ENCODE data around the gene GNAZ. TPM values are rescaled to one million over a fixed set of nuclear protein-coding genes. Genes with fewer than 3 reads are reported as not detected.

GNAZ gene
- total and polyA plus RNA-seq, 12 donors: 1.3 to 4.2 (median 2.3) TPM

DNA sequence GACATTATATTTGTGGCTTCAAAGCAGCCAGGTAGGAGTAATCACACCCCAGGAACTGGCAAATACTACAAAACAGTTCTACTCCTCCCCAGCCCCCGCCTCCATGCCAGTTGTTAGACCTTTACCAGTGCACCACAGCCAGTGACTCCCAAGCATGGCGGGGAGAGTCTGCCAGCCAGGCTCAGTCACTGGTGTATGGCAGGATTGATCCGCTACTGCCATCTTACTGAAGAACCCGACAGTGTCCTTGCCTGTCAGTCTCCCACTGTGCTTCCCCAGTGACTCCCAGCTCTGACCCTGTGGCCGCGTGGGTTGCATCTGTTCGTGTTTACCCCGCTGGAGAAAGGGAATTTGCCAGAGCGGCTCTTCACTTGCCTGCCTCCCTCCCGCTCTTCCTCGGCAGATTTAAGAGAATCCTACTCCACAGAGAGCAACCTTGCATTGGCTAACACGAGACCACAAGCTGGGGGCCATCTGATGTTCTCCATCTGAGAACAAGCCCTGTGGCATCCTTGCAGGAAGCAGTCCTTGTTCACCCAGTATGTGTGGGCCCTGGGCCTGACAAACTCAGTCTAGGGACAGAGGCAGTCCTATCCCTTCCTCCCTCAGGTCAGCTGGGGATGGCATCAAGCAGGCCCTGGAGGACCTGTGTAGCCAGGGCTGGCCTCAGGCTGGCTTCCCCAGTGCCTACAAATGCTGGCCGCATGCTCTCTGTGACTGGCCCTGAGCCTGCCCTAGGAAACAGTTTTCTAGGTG, 33.1 kb downstream of the GNAZ start:
- Histone ChIP-seq H3K27ac (no peak overlapping the region), H3K36me3 (no peaks in the 10 kb centered on the region), H3K27me3 (no peaks in the 10 kb centered on the region), H3K4me1 (peaks cover 6 to 48% (median 27%) of the 10 kb centered on the region in 9 donors), H3K4me3 (no peak overlapping the region), H3K9me3 (no peaks in the 10 kb centered on the region)
- intact Hi-C loops (cut with DNase I): no loop called here
- TF ChIP-seq, protein P1, sequence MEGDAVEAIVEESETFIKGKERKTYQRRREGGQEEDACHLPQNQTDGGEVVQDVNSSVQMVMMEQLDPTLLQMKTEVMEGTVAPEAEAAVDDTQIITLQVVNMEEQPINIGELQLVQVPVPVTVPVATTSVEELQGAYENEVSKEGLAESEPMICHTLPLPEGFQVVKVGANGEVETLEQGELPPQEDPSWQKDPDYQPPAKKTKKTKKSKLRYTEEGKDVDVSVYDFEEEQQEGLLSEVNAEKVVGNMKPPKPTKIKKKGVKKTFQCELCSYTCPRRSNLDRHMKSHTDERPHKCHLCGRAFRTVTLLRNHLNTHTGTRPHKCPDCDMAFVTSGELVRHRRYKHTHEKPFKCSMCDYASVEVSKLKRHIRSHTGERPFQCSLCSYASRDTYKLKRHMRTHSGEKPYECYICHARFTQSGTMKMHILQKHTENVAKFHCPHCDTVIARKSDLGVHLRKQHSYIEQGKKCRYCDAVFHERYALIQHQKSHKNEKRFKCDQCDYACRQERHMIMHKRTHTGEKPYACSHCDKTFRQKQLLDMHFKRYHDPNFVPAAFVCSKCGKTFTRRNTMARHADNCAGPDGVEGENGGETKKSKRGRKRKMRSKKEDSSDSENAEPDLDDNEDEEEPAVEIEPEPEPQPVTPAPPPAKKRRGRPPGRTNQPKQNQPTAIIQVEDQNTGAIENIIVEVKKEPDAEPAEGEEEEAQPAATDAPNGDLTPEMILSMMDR (IDR thresholded peaks at IDR 0.05): no peak
- WGBS, 2 donors: 93 to 94% methylated on average over 13 of the region's 13 CpGs
- no peak for ATAC-seq
- no peak for DNase-seq

GRCh38 chr22:23104187-23104971, 34.1 kb downstream of the GNAZ start:
- peaks cover 0 to 38% (median 17%) of the 10 kb centered on the region in 9 donors for H3K4me1 ChIP-seq
- WGBS, 2 donors: 90 to 93% methylated on average over 12 of the region's 12 CpGs
- TF ChIP-seq, protein P1 (IDR thresholded peaks at IDR 0.05): no peak
- intact Hi-C loops (cut with DNase I): no loop called here
- H3K27me3 ChIP-seq: no peaks in the 10 kb centered on the region
- H3K4me3 ChIP-seq: no peak overlapping the region
- no peak for ATAC-seq
- H3K27ac ChIP-seq: no peak overlapping the region
- no peaks in the 10 kb centered on the region for H3K36me3 ChIP-seq
- H3K9me3 ChIP-seq: no peaks in the 10 kb centered on the region
- DNase-seq: no peak

- TF ChIP-seq, protein P1 (IDR thresholded peaks at IDR 0.05): no peak
- Histone ChIP-seq H3K4me1 (peaks cover 0 to 29% (median 9%) of the 10 kb centered on the region in 9 donors), H3K27ac (no peak overlapping the region), H3K27me3 (no peaks in the 10 kb centered on the region), H3K4me3 (no peak overlapping the region), H3K36me3 (no peaks in the 10 kb centered on the region), H3K9me3 (no peaks in the 10 kb centered on the region)
- no peak for ATAC-seq
- 97% methylated on average over 5 of the region's 5 CpGs for WGBS, 2 donors
- intact Hi-C loops (cut with DNase I): loop anchor here in 1 of 10 donors (5.0 kb wide), 1 partner anchor 38 kb away; no protein-coding TSS in a partner anchor
- no peak for DNase-seq
Observed at GRCh38 chr22:23105304-23105703, 35.0 kb downstream of the GNAZ start.

DNA sequence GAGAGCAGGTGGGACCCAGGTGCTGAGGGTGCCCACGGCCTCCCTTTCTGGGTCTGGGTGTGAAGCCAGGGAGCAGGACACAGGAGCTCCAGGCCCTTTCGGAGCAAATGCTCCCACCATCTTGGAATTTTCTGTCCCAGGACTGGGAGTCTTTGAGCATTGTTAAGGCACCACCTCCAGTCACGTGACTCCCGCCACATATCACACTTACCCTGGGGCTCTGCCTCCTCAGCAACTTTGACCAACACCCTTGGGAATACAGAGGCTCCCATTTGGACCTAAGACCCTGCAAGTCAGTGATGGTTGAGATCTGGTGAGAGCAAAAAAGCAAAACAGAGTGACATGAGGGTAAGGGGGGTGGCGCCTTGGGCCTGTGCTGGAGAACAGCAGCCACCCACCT, 35.6 kb downstream of the GNAZ start:
- Histone ChIP-seq H3K4me1 (peaks cover 0 to 31% (median 9%) of the 10 kb centered on the region in 9 donors), H3K27me3 (no peaks in the 10 kb centered on the region), H3K4me3 (no peak overlapping the region), H3K36me3 (no peaks in the 10 kb centered on the region), H3K27ac (no peak overlapping the region), H3K9me3 (no peaks in the 10 kb centered on the region)
- ATAC-seq (no peak), DNase-seq (no peak)
- TF ChIP-seq, protein P1 (IDR thresholded peaks at IDR 0.05): no peak
- intact Hi-C loops (cut with DNase I): loop anchor here in 1 of 10 donors (5.0 kb wide), 1 partner anchor 39 kb away; no protein-coding TSS in a partner anchor
- WGBS, 2 donors: 97% methylated on average over 5 of the region's 5 CpGs
